BLaER1 (cell line): Measurements from ENCODE around the gene TMEM63B.
"Not testable (repeated sequence)": the region's sequence is repeated elsewhere in the genome, so short reads cannot be mapped to it uniquely, and the experiment has no call there.

Source experiments
- H3K27ac ChIP-seq: shearing (Covaris generic); formaldehyde crosslinking; 2 replicates; pipeline ENCODE4 v1.8.1; 2022
- H3K27me3 ChIP-seq: shearing (Covaris generic); formaldehyde crosslinking; 2 replicates; pipeline ENCODE4 v1.8.1; 2022
- H3K36me3 ChIP-seq: shearing (Covaris generic); formaldehyde crosslinking; 2 replicates; pipeline ENCODE4 v1.8.1; 2022
- H3K4me1 ChIP-seq: shearing (Covaris generic); formaldehyde crosslinking; 2 replicates; pipeline ENCODE4 v1.8.1; 2022
- H3K4me2 ChIP-seq: shearing (Covaris generic); formaldehyde crosslinking; 2 replicates; pipeline ENCODE4 v1.8.1; 2022
- H3K4me3 ChIP-seq: shearing (Covaris generic); formaldehyde crosslinking; 2 replicates; pipeline ENCODE4 v1.8.1; 2022
- H3K9ac ChIP-seq: shearing (Covaris generic); formaldehyde crosslinking; 2 replicates; pipeline ENCODE4 v1.8.1; 2022
- H3K9me3 ChIP-seq: shearing (Covaris generic); formaldehyde crosslinking; 2 replicates; pipeline ENCODE4 v1.8.1; 2022
- H4K20me1 ChIP-seq: shearing (Covaris generic); formaldehyde crosslinking; 2 replicates; pipeline ENCODE4 v1.8.1; 2022
- Cebpa-rat ChIP-seq: shearing (Covaris generic); IDR thresholded peaks from 2 replicates; pipeline ENCODE4 v1.8.1; 2022

Gene TMEM63B

DNA sequence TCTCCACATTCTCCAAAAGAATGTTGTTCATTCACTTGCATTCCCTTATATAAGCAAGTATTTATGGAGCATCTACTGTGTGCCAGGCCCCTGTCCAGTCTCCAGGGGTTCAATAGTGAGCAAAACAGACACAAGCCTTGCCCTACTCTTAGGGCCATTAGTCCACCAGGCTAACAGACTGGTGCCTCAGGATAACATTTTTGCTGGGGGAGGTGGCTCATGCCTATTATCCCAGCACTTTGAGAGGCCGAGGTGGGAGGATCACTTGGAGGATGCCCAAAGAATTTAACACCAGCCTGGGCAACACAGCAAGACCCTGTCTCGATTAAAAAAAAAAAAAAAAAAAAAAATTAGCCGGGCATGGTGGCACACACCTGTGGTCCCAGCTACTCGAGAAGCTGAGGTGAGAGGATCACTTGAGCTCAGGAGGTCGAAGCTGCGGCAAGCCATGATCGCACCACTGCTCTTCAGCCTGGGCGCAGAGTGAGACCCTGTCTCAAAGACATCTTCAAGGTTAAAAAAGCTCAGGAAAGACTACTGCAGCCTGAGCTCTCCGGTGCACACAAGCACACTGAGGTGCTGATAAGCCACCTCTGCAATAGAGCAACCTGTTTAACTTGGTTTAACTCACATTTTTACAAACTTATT, 51.2 kb downstream of the TMEM63B start:
- Histone ChIP-seq H3K4me1 (peaks cover 43% of the 10 kb centered on the region), H3K27me3 (no peaks in the 10 kb centered on the region), H3K9ac (no peak overlapping the region), H3K36me3 (no peaks in the 10 kb centered on the region), H3K4me2 (no peak overlapping the region), H3K9me3 (no peaks in the 10 kb centered on the region), H4K20me1 (no peaks in the 10 kb centered on the region; the same call in 1 of the 2 replicates), H3K4me3 (no peak overlapping the region), H3K27ac (no peak overlapping the region)
- TF ChIP-seq Cebpa-rat: no peak

DNA sequence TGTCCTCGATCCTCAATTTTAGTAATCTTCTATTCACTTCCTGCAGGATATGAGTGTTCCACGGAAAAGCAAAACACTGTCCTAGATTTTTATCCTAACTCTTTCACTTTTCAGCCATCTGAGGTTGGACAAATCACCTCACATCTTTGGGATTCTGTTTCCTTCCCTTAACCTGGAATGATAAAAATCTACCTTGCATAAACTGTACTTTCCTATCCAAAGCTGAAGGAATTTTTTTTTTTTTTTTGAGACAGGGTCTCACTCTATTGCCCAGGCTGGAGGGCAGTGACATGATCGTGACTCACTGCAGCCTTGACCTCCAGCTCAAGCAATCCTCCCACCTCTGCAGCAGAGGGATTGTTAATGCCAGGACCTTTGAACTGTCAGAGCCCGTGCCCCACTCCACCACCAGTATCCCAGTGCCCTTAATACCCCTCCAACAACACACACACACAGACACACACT, 51.8 kb downstream of the TMEM63B start:
- no peak for TF ChIP-seq Cebpa-rat
- Histone ChIP-seq H3K4me3 (no peak overlapping the region), H3K9me3 (no peaks in the 10 kb centered on the region), H3K4me1 (peaks cover 41% of the 10 kb centered on the region), H3K27ac (no peak overlapping the region), H3K27me3 (no peaks in the 10 kb centered on the region), H3K9ac (no peak overlapping the region), H3K4me2 (no peak overlapping the region), H4K20me1 (no peaks in the 10 kb centered on the region; the same call in 1 of the 2 replicates), H3K36me3 (no peaks in the 10 kb centered on the region)

DNA sequence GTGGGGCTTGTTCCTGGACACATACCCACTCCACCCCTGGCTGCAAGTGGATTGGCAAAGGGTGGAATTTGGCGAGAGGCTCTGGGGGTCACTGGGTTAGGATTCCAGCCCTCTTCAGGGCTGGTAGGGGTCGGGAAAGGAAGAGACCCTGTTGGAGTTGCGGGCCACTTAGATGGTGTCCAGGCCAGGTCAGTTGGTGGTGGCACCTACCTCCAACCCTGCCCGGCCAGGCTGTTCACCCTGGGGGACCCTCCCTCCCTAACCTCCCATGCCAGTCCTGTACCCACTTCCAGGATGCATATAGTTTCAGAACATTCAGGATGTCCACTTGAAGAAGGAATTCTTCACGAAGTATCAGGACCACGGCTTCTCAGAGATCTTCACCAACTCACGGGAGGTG, 52.3 kb downstream of the TMEM63B start:
- no peak for TF ChIP-seq Cebpa-rat
- Histone ChIP-seq H3K4me2 (no peak overlapping the region), H3K9ac (no peak overlapping the region), H3K36me3 (no peaks in the 10 kb centered on the region), H3K27ac (no peak overlapping the region), H3K4me1 (peaks cover 36% of the 10 kb centered on the region), H3K9me3 (no peaks in the 10 kb centered on the region), H3K27me3 (no peaks in the 10 kb centered on the region), H3K4me3 (no peak overlapping the region), H4K20me1 (no peaks in the 10 kb centered on the region; the same call in 1 of the 2 replicates)

DNA sequence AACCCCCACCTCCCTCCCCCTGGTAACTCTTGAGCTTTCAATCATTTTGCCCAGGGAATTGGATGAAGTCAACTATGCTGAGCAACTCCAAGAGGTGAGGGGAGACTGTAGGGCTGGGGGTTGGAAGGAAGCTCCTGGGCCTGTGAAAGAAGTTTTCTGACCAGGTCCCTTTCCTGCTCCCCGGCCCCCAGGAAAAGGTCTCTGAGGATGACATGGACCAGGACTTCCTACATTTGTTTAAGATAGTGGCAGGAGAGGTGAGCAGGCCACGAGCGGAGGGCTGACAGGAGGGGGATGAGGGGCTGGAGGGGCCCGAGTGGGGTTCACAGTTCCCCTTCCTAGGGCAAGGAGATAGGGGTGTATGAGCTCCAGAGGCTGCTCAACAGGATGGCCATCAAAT, 53.1 kb downstream of the TMEM63B start:
- Histone ChIP-seq H3K4me3 (no peak overlapping the region), H4K20me1 (no peaks in the 10 kb centered on the region; the same call in 1 of the 2 replicates), H3K4me2 (no peak overlapping the region), H3K27me3 (no peaks in the 10 kb centered on the region), H3K36me3 (no peaks in the 10 kb centered on the region), H3K27ac (no peak overlapping the region), H3K4me1 (peaks cover 28% of the 10 kb centered on the region), H3K9me3 (no peaks in the 10 kb centered on the region), H3K9ac (no peak overlapping the region)
- no peak for TF ChIP-seq Cebpa-rat

DNA sequence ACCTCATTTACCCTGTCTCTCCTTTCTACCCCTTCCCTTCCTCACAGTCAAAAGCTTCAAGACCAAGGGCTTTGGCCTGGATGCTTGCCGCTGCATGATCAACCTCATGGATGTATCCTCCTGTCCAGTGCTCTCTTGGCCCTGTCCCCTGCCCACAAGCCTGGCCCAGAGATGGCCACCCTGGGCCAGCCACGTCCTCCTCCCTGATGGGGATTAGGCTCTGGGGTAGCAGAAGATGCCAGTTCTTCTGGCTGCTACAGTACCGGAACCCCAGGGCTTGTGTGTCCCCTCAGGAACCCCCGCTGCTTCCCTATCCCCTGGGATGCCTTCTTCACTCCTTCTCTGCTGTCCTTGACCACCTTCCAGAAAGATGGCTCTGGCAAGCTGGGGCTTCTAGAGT, 53.5 kb downstream of the TMEM63B start:
- no peak for TF ChIP-seq Cebpa-rat
- H3K4me2 ChIP-seq: no peak overlapping the region
- H3K27ac ChIP-seq: no peak overlapping the region
- H3K9me3 ChIP-seq: no peaks in the 10 kb centered on the region
- peaks cover 24% of the 10 kb centered on the region for H3K4me1 ChIP-seq
- H3K27me3 ChIP-seq: no peaks in the 10 kb centered on the region
- H3K9ac ChIP-seq: no peak overlapping the region
- no peaks in the 10 kb centered on the region; the same call in 1 of the 2 replicates for H4K20me1 ChIP-seq
- H3K36me3 ChIP-seq: no peaks in the 10 kb centered on the region
- no peak overlapping the region for H3K4me3 ChIP-seq

DNA sequence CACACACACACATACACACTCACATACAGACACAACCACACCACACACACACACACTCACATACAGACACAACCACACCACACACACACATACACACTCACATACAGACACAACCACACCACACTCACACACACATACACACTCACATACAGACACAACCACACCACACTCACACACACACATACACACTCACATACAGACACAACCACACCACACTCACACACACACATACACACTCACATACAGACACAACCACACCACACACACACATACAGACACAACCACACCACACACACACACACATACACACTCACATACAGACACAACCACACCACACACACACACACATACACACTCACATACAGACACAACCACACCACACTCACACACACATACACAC, 54.4 kb downstream of the TMEM63B start:
- H3K27me3 ChIP-seq, H3K36me3 ChIP-seq, H3K9me3 ChIP-seq, H3K27ac ChIP-seq, H3K4me2 ChIP-seq, H4K20me1 ChIP-seq, H3K9ac ChIP-seq, H3K4me3 ChIP-seq: not testable (repeated sequence)
- peaks cover 21% of the 10 kb centered on the region for H3K4me1 ChIP-seq

DNA sequence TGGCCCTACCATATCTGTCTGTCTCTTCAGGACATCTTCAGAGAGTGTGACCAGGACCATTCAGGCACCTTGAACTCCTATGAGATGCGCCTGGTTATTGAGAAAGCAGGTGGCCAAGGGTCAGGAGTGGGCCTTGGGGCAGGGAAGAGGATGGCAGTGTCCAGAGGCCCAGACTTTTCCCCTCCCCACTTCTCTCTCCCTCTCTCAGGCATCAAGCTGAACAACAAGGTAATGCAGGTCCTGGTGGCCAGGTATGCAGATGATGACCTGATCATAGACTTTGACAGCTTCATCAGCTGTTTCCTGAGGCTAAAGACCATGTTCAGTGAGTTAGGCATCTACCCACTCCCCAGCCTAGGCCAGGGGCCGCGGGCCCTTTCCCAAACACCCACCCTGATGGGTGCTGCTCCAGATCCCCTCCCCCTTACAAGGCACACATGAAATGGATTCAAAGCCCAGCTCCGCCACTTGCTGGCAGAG, 55.6 kb downstream of the TMEM63B start:
- no peaks in the 10 kb centered on the region for H3K36me3 ChIP-seq
- H3K4me2 ChIP-seq: no peak overlapping the region
- no peaks in the 10 kb centered on the region for H3K27me3 ChIP-seq
- no peak overlapping the region for H3K27ac ChIP-seq
- H3K9ac ChIP-seq: no peak overlapping the region
- TF ChIP-seq Cebpa-rat: no peak
- no peaks in the 10 kb centered on the region for H3K9me3 ChIP-seq
- no peak overlapping the region for H3K4me3 ChIP-seq
- no peaks in the 10 kb centered on the region for H4K20me1 ChIP-seq
- H3K4me1 ChIP-seq: peaks cover 9% of the 10 kb centered on the region

DNA sequence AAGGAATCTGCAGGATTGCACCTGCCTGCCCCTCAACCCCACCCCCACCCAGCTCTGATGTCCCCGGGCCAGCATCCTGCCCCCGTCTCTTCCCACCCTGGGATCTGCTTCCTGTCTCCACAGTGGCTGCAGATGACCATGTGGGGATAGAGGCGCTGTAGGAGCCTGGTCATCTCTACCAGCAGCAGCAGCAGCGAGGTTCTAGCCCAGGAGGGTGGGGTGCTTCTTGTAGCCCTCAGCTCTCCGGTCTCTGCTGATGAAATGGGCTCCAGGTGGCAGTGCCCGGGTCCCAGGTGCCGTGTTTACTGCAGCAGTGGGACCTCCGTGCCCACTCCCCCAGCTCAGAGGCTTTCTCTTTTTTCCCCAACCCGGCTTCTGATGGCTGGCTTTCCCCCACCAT, 56.4 kb downstream of the TMEM63B start:
- no peak overlapping the region for H3K9ac ChIP-seq
- no peaks in the 10 kb centered on the region for H4K20me1 ChIP-seq
- no peaks in the 10 kb centered on the region for H3K36me3 ChIP-seq

DNA sequence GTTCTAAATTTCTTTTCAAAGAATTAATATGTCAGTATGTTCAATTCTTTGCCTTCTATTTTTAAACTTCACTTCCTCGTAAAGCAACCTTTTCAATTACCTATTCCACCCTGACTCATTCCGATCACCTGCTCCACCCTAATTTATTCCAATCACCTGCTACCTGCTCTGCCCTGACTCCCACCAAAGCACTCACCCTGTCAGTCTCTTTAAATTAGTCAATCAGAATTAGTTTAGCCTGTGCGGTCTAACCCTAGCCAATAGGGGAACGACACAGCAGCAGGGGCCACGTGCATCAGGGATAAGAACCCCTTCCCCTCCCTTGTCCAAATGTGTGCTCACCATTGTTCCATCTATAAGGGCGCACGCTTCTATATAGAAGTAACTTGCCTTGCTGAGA, 58.0 kb downstream of the TMEM63B start:
- not testable (repeated sequence) for H3K27ac ChIP-seq, H3K9ac ChIP-seq, H4K20me1 ChIP-seq, H3K4me3 ChIP-seq, H3K27me3 ChIP-seq, H3K4me2 ChIP-seq, H3K9me3 ChIP-seq, H3K4me1 ChIP-seq, H3K36me3 ChIP-seq

More for the DNA sequence above, 56.4 kb downstream of the TMEM63B start:
- Histone ChIP-seq H3K27ac (no peak overlapping the region), H3K27me3 (no peaks in the 10 kb centered on the region), H3K4me3 (no peak overlapping the region), H3K4me1 (peaks cover 7% of the 10 kb centered on the region; the same call in 1 of the 2 replicates), H3K4me2 (no peak overlapping the region), H3K9me3 (no peaks in the 10 kb centered on the region)
- no peak for TF ChIP-seq Cebpa-rat

DNA sequence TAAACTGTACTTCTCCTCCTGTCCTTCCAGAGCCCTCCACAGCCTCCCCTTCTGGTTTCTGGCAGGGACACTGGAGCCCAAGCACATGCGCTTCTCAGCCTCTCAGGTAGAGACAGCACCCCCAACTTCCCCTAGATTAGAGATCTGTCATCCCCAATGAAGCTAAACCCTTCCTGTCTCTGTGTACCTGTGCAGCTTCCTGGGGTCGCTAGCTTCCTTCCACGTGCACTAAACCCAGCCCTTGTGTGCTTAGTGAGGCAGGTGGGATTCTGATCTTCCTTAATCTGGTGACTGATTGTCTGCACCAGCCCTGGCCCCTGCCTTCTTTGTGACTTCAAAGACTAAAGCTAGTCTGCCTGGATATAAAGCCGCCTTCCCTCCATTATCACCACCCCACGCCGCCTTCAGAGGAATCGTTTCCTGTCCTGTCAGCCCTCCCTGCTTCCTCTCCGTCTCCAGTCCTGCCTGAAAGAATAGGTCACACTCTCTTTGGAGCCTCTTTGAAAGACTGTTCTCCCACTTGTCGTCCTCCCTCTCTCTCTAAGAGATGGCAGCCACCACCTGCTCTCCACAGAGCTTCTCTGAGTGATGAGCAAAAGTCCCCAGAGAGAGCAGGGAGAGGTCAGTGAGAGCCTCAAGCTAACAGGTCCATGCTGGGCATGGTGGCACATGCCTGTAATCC, 58.7 kb downstream of the TMEM63B start:
- no peaks in the 10 kb centered on the region for H3K9me3 ChIP-seq
- H4K20me1 ChIP-seq: no peaks in the 10 kb centered on the region
- no peak overlapping the region; the same call in 1 of the 2 replicates for H3K4me2 ChIP-seq
- no peak for TF ChIP-seq Cebpa-rat
- H3K27ac ChIP-seq: no peak overlapping the region
- no peak overlapping the region for H3K4me3 ChIP-seq
- H3K9ac ChIP-seq: no peak overlapping the region
- H3K4me1 ChIP-seq: peaks cover 7% of the 10 kb centered on the region; the same call in 1 of the 2 replicates
- H3K36me3 ChIP-seq: no peaks in the 10 kb centered on the region
- no peaks in the 10 kb centered on the region for H3K27me3 ChIP-seq
